Mammary epithelial cell (primary cell): ENCODE measurements around the gene FUNDC2.

Experiments used
- EZH2 ChIP-seq: IDR thresholded peaks from 2 replicates; pipeline ENCODE4 v1.6.1; 2012; ENCODE audit warnings: low read length, inconsistent platforms, borderline replicate concordance
- TF ChIP-seq, protein P1 (sequence below), 2 donors: IDR thresholded peaks in 1 of 2; conservative IDR thresholded peaks in 1 of 2; 2 replicates each; pipeline ENCODE4 v1.5.1; 2011 to 2012; ENCODE audit warnings: inconsistent platforms in 2 of 2, low read length in 2 of 2, mild to moderate bottlenecking in 2 of 2, control low read depth in 1 of 2, low read depth in 1 of 2; ENCODE audit not compliant: insufficient read depth in 1 of 2; ENCODE audit errors: extremely low read depth in 1 of 2

DNA sequence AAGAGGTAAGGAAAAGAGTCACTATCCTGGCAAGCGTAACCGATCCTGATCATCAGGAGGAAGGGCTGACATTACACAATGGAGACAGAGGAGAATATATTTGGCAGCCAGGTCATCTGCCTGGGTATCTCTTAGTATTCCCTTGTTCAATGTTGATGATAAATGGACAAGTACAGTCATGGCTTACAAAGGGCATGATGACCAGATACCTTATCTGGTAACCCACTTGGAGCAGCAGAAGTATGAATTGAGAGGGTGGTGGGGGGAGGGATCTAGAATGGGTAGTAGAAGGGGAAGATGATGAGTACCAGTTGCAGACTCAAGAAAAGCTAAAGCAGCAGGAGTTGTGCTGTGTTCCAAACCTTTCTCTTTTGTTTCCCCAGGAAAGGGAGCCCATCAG lies 21.5 kb upstream of the FUNDC2 start:
- TF ChIP-seq, protein P1, sequence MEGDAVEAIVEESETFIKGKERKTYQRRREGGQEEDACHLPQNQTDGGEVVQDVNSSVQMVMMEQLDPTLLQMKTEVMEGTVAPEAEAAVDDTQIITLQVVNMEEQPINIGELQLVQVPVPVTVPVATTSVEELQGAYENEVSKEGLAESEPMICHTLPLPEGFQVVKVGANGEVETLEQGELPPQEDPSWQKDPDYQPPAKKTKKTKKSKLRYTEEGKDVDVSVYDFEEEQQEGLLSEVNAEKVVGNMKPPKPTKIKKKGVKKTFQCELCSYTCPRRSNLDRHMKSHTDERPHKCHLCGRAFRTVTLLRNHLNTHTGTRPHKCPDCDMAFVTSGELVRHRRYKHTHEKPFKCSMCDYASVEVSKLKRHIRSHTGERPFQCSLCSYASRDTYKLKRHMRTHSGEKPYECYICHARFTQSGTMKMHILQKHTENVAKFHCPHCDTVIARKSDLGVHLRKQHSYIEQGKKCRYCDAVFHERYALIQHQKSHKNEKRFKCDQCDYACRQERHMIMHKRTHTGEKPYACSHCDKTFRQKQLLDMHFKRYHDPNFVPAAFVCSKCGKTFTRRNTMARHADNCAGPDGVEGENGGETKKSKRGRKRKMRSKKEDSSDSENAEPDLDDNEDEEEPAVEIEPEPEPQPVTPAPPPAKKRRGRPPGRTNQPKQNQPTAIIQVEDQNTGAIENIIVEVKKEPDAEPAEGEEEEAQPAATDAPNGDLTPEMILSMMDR (conservative IDR thresholded peaks at IDR 0.05 in 1 of 2, IDR thresholded peaks at IDR 0.05 in 1 of 2; ENCODE audit: extremely low read depth in 1 of 2, insufficient read depth in 1 of 2, low read depth in 1 of 2, low read length in 2 of 2): no peak
- TF ChIP-seq EZH2: no peak
